ENCODE measurements around the gene UBE3C. TPM values are rescaled to one million over a fixed set of nuclear protein-coding genes. Genes with fewer than 3 reads are reported as not detected.
"Not testable (repeated sequence)": the region's sequence is repeated elsewhere in the genome, so short reads cannot be mapped to it uniquely, and the experiment has no call there.

UBE3C gene
- total RNA-seq, 1 donor from 2014 or later: 69.5 TPM

DNA sequence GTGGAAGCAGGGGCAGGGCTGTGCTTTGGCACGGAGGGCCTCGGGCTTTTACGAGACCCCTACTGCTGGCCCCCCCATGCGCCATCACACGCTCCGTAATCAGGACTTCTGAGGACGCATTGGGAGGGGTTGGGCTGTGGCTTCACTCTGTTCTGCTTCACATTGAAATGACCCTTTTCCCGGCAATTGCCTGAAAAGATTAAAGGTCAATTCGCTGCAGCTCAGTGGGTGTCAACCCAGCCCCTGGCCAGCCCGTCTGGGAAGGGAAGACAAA, 41.7 kb upstream of the UBE3C start:
- intact Hi-C loops (cut with DNase I): no loop called here
- H3K27ac ChIP-seq: no peak overlapping the region
- H3K27me3 ChIP-seq: no peaks in the 10 kb centered on the region
- no peaks in the 10 kb centered on the region for H3K36me3 ChIP-seq
- TF ChIP-seq, protein P1, sequence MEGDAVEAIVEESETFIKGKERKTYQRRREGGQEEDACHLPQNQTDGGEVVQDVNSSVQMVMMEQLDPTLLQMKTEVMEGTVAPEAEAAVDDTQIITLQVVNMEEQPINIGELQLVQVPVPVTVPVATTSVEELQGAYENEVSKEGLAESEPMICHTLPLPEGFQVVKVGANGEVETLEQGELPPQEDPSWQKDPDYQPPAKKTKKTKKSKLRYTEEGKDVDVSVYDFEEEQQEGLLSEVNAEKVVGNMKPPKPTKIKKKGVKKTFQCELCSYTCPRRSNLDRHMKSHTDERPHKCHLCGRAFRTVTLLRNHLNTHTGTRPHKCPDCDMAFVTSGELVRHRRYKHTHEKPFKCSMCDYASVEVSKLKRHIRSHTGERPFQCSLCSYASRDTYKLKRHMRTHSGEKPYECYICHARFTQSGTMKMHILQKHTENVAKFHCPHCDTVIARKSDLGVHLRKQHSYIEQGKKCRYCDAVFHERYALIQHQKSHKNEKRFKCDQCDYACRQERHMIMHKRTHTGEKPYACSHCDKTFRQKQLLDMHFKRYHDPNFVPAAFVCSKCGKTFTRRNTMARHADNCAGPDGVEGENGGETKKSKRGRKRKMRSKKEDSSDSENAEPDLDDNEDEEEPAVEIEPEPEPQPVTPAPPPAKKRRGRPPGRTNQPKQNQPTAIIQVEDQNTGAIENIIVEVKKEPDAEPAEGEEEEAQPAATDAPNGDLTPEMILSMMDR (IDR thresholded peaks at IDR 0.05): no peak
- no peak for DNase-seq (ENCODE audit: extremely low spot score in 2 of 2)
- no peaks in the 10 kb centered on the region for H3K4me1 ChIP-seq
- H3K4me3 ChIP-seq: no peak overlapping the region
- H3K9me3 ChIP-seq: no peaks in the 10 kb centered on the region

DNA sequence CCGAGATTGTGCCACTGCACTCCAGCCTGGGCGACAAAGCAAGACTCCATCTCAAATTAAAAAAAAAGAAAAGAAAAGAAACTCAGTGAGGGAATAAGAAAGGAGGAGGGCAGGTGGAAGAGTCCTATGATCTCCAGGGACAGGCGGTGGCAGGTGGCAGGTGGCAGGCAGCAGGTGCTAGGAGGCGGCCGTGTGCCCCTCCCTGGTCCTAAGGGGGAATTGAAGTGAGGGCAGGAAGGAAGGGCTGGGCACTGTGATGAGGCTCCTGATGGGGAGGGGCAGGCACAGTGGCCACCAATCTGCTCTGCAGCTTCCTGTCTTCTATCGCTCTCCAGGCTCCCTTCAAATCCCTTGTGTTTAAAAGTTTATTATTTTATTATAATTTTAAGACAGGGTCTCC, 41.2 kb upstream of the UBE3C start:
- Histone ChIP-seq H3K27ac (no peak overlapping the region), H3K36me3 (no peaks in the 10 kb centered on the region), H3K27me3 (no peaks in the 10 kb centered on the region), H3K4me1 (no peaks in the 10 kb centered on the region), H3K4me3 (no peak overlapping the region), H3K9me3 (no peaks in the 10 kb centered on the region)
- intact Hi-C loops (cut with DNase I): no loop called here
- TF ChIP-seq, protein P1 (IDR thresholded peaks at IDR 0.05): no peak
- TF ChIP-seq POLR2A (IDR thresholded peaks at IDR 0.05): no peak
- TF ChIP-seq POLR2AphosphoS5 (IDR thresholded peaks at IDR 0.05; ENCODE audit: insufficient read depth in 1 of 2, low read depth in 1 of 2): no peak
- DNase-seq (ENCODE audit: extremely low spot score in 2 of 2): no peak

DNA sequence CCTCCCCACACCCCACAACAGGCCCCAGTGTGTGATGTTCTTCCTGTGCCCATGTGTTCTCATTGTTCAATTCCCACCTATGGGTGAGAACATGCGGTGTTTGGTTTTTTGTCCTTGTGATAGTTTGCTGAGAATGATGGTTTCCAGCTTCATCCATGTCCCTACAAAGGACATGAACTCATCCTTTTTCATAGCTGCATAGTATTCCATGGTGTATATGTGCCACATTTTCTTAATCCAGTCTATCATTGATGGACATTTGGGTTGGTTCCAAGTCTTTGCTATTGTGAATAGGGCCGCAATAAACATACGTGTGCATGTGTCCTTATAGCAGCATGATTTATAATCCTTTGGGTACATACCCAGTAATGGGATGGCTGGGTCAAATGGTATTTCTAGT, 38.7 kb upstream of the UBE3C start:
- H3K27ac ChIP-seq; H3K36me3 ChIP-seq; H3K27me3 ChIP-seq; DNase-seq (ENCODE audit: extremely low spot score in 2 of 2); H3K9me3 ChIP-seq; intact Hi-C loops (cut with DNase I); H3K4me1 ChIP-seq; H3K4me3 ChIP-seq: not testable (repeated sequence)

DNA sequence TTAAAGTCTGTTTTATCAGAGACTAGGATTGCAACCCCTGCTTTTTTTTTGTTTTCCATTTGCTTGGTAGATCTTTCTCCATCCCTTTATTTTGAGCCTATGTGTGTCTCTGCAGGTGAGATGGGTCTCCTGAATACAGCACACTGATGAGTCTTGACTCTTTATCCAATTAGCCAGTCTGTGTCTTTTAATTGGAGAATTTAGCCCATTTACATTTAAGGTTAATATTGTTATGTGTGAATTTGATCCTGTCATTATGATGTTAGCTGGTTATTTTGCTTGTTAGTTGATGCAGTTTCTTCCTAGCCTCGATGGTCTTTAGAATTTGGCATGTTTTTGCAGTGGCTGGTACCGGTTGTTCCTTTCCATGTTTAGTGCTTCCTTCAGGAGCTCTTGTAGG, 35.1 kb upstream of the UBE3C start:
- H3K9me3 ChIP-seq; H3K36me3 ChIP-seq; DNase-seq (ENCODE audit: extremely low spot score in 2 of 2); H3K4me3 ChIP-seq; H3K4me1 ChIP-seq; H3K27me3 ChIP-seq; H3K27ac ChIP-seq; intact Hi-C loops (cut with DNase I): not testable (repeated sequence)

DNA sequence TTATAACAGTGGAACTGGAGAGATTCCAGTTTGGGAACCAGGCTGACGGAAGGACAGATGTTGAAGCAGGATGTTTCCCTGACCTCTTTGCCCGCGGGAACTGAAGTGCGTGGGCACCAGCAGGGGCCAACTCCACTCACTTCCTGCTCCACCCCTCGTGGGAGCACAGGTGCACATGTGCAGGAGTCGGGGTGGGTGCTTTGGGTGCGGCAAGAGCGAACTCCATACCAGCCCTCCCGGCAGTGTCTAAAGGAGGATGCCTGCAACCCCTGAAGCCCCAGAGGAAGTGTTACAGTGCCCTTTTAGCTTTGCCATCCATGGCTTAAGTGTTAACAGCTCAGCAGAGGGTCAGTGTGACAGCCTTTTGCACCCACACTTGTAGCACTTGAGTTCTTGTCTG, 27.4 kb upstream of the UBE3C start:
- H3K4me3 ChIP-seq: no peak overlapping the region
- intact Hi-C loops (cut with DNase I): no loop called here
- H3K27me3 ChIP-seq: no peaks in the 10 kb centered on the region
- DNase-seq (ENCODE audit: extremely low spot score in 2 of 2): no peak
- H3K36me3 ChIP-seq: no peaks in the 10 kb centered on the region
- H3K27ac ChIP-seq: no peak overlapping the region
- H3K4me1 ChIP-seq: no peaks in the 10 kb centered on the region
- TF ChIP-seq, protein P1 (IDR thresholded peaks at IDR 0.05): no peak
- TF ChIP-seq POLR2AphosphoS5 (IDR thresholded peaks at IDR 0.05; ENCODE audit: insufficient read depth in 1 of 2, low read depth in 1 of 2) (no peak), POLR2A (IDR thresholded peaks at IDR 0.05) (no peak)
- no peaks in the 10 kb centered on the region for H3K9me3 ChIP-seq

DNA sequence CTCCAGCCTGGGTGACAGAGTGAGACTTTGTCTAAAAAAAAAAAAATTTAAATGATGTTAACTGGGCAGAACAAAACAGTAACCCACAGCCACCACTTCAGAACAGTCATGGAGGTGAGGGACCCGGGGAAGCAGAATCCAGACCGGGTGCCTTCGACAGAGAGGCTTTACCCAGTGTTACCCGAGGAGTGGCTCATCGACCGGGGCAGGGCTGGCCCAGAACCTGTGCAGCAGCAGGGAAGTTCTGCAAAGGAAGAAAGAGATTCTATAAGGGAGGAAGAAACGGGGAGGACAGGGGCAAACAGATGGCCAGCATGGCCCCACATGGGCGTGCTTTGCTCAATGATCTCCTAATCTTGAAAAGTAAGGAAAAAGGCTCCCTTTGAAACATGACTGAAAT, 26.0 kb upstream of the UBE3C start:
- DNase-seq (ENCODE audit: extremely low spot score in 2 of 2): no peak
- intact Hi-C loops (cut with DNase I): no loop called here
- no peaks in the 10 kb centered on the region for H3K9me3 ChIP-seq

DNA sequence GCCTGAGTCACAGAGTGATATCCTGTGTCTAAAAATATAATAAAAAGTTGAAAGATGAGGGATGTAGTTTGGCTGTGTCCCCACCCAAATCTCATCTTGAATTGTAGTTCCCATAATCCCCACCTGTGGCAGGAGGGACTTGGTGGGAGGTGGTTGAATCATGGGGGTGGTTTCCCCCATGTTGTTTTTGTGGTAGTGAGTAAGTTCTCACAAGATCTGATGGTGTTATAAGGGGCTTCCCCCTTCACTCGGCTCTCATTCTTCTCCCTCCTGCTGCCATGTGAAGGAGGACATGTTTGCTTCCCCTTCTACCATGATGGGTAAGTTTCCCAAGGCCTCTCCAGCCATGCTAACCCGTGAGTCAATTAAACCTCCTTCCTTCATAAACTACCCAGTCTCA, 25.1 kb upstream of the UBE3C start:
- no peaks in the 10 kb centered on the region for H3K9me3 ChIP-seq
- H3K36me3 ChIP-seq: no peaks in the 10 kb centered on the region
- H3K27me3 ChIP-seq: no peaks in the 10 kb centered on the region
- DNase-seq (ENCODE audit: extremely low spot score in 2 of 2): no peak
- TF ChIP-seq POLR2A (IDR thresholded peaks at IDR 0.05): no peak
- TF ChIP-seq, protein P1 (IDR thresholded peaks at IDR 0.05): no peak
- no peak for TF ChIP-seq POLR2AphosphoS5 (IDR thresholded peaks at IDR 0.05; ENCODE audit: insufficient read depth in 1 of 2, low read depth in 1 of 2)
- intact Hi-C loops (cut with DNase I): no loop called here
- no peak overlapping the region for H3K4me3 ChIP-seq
- H3K4me1 ChIP-seq: no peaks in the 10 kb centered on the region
- no peak overlapping the region for H3K27ac ChIP-seq

More for the DNA sequence above, 26.0 kb upstream of the UBE3C start:
- no peaks in the 10 kb centered on the region for H3K27me3 ChIP-seq
- no peak overlapping the region for H3K27ac ChIP-seq
- no peaks in the 10 kb centered on the region for H3K36me3 ChIP-seq
- no peak for TF ChIP-seq POLR2A (IDR thresholded peaks at IDR 0.05)
- no peaks in the 10 kb centered on the region for H3K4me1 ChIP-seq
- H3K4me3 ChIP-seq: no peak overlapping the region

Measured in vagina (tissue), 2 donors.